GM18867 (cell line): ENCODE data around the gene PTBP2.

Source experiments
- ATAC-seq: cut with Tn5 transposase; IDR thresholded peaks from one replicate; pipeline ENCODE4 v1.9.1; 2021; ENCODE audit warnings: mild to moderate bottlenecking, moderate library complexity; ENCODE audit not compliant: unreplicated experiment

Gene PTBP2, protein sequence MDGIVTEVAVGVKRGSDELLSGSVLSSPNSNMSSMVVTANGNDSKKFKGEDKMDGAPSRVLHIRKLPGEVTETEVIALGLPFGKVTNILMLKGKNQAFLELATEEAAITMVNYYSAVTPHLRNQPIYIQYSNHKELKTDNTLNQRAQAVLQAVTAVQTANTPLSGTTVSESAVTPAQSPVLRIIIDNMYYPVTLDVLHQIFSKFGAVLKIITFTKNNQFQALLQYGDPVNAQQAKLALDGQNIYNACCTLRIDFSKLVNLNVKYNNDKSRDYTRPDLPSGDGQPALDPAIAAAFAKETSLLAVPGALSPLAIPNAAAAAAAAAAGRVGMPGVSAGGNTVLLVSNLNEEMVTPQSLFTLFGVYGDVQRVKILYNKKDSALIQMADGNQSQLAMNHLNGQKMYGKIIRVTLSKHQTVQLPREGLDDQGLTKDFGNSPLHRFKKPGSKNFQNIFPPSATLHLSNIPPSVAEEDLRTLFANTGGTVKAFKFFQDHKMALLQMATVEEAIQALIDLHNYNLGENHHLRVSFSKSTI

DNA sequence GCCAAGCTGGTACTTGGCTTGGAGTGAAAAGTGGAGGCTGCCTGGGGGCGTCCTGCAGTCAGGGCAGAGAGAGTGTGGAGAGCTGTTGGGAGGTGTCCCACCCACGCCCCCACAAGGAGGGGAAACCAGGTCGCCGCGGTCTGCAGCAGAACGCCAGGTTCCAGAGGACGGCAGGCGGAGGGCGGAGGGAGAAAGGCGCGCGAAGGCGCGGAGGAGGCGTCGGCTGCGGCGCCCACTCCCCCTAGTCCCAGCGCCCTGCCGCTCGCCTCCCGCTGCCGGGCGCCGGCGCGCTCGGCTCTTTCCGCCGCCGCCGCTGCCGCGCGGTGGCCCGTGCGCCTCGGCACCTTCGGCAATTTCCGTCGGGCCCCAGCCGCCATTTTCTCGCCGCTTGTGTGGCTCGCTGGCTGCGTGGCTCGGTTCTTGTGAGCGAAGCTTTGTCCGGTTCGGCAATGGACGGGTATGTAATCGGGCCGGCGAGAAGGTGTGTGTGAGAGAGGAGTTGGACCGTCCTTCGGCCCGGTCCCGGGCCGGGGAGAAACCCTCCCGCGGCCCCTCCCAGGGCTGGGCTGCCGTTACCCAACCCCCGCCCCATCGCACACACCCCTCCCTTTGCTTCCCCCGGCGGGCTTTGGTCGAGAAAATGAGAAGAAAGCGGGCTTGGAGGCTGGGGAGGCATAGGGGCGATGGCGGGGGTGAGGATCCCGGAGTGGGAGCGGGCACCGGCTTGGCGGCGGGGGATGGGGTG lies at the start of gene PTBP2:
Gene PTBP2 (plus strand): TSS at position 369 of the 745 bp plus-strand sequence. CDS start 81 bp downstream, at position 450.
- ATAC-seq: peak; percentile 95

DNA sequence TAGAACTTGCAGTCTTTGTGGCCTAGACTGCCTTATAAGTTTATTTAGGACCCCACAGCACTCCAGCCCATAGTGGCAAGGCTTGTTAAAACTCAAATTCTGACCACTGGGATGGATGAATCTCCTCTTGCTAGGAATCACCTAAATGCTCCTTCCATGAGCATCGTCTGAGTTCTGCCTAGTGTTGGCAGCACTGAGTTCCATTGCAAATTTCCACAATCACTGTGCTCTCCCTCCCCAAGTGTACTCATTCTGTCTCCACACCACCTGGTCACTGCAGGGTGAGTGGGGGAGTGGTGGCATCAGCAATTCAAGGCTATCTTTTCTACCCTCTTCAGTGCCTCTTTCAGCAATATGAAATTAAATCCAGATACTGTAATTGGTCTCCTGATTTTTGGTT lies 46.7 kb upstream of the PTBP2 start:
- ATAC-seq: no peak

DNA sequence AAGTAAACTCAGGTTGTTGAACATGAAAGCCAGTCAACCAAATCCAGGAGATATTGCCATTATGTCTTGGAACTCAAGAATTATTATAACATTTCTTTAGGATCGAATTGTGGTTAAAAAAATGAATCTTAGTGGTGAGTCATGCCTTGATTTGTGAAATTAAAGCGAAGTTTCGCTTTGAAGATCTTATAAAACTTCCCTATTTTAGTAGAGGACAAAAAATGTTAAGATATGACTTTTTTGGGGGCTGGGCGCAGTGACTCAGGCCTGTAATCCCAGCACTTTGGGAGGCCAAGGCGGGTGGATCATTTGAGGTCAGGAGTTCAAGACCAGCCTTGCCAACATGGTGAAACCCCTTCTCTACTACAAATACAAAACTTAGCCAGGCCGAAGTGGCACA lies 39.5 kb upstream of the PTBP2 start:
- ATAC-seq: no peak

DNA sequence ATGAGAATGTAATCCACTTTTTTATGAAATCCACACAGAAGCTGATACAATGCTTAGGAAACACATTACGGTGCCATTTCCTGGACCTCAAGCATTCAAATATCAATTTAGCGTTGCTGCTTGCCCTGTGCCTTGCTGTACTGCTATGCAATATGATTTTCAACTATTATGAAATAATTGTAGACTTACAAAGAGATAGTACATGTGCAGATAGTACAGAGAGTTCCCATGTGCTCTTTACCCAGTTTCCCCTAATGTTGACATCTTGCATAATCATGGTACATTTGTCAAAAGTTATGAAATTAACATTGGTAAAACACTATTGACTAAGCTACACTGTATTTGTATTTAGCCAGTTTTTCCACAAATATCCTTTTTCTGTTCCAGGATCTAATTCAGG lies 37.7 kb upstream of the PTBP2 start:
- no peak for ATAC-seq

DNA sequence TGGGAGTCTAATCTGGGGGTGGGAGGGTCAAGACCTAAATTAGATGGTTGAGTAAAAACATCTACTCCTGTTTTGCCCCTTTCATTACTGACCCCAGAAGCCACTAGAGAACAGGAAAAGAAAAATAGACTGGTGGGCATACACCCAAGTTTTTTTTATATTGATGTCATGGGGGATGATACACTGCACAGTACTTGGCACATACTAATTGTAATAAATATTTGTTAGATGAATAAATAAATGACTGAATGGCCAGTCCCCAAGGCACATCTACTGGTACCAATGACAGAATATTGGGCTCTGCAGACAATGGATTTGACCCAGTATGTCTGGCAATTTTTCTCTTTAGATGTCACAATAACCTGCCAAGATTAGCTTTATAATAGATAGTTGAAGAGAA lies 36.8 kb upstream of the PTBP2 start:
- no peak for ATAC-seq

DNA sequence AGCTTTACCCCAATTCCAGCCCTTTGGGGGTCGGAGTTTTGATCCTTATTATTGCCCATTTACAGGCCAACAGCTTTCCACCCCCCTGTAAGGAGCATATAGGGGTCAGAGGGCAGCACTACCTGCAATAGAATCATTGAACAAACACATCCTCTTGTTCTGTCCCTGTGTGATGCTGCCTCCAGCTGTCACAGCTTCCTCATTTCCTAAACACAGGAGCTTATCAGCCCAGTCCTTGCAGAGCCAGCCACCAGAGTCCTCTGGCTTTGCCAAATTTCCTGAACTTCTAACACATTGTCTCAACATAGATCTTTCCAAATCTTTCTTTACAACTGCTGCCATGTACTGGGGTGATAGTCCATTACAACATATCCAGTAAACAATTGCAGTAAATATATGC lies 32.8 kb upstream of the PTBP2 start:
- no peak for ATAC-seq

DNA sequence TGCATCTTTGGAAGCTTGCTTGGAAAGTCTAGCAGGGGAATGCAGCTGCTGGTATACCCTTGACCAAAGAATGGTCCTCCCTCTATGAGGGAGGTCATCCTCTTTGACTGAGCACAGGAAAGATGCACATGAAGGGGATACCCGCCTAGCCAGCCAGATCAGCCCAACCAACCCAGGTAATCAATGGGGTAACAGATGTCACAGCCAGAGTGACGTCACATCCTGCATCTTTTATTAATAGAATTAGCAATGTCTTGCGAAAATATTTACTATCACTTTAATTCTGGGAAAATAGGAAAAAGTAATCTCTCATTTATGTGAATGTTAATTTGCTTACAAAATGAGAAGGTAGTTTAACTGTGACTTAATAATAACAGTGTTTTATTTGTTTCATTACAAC lies 25.6 kb upstream of the PTBP2 start:
- no peak for ATAC-seq

DNA sequence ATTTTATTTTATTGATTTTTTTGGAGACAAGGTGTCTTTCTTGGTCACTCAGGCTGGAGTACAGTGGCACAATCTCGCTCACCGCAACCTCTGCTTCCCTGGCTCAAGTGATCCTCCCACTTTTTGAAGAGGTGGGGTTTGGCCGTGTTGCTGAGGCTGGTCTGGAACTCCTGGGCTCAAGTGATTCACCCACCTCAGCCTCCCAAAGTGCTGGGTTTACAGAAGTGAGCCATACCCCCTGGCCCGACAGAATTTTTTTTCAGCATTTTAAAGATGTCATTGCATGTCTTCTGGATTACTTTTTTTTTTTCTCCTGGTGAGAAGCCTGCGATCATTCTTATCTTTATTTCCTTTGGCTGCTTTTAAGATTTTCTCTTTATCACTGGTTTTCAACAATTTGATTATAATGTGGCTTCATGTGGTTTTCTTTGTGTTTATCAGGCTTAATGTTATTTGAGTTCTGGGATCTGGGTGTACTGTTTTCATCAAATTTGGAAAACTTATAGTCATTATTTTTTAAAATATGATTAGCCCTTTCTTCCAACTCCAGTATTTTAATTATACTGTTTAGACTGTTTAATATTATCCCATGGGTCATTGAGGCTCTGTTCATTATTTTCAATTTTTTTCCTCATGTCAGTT lies 23.1 kb upstream of the PTBP2 start:
- no peak for ATAC-seq

DNA sequence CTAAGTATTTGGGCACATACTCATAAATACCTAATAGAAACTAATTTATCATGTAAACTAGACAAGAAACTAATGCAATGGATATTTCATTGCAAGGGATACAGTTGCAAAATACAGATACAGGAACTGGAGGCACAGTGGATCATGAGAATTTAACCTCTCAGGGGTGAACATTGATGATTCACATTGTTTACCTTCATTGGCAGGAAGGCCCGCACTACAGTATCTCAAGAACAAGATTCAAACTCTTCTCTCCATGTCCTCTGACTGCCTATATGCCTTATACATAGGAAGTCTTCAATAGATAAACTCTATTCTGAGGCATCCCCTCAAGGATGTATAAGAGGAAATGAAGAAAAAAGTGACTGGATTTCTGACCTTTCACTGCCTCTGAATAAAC lies 18.4 kb upstream of the PTBP2 start:
- no peak for ATAC-seq

DNA sequence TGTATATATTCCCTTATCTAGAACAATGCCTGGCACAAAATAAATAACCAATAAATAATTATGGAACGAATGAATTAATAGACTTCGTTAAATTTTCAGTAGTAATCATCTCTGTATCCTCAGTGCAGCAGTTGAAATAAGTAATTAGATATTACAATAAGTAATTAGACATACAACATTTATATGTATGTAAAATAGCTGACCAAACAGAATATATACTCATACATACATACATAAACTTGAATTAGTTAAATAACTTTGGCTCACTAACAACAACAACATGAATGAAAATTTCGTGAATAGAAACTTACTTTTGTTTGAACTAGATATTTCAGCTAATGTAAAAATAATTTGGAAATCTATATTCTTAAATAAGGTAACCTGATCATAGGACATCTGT lies 14.6 kb upstream of the PTBP2 start:
- ATAC-seq: no peak

DNA sequence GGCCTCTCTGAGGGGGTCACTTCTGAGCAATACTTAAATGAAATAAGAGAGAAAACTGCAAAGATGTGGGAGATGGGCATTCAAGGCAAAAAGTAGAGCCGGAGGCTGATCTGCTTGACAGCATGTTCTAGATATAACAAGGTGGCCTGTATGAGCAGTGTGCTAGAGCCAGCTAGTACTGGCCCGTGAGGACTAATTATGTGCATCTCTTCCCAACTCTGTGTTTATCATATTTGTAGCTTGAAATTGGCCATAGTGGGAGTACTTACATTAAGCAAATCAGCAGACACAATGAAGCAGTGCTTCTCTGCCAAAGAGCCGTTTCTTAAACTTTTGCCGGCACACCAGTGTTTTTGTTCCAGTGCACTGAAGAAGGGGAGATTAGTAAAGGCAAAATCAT lies 13.1 kb upstream of the PTBP2 start:
- no peak for ATAC-seq

DNA sequence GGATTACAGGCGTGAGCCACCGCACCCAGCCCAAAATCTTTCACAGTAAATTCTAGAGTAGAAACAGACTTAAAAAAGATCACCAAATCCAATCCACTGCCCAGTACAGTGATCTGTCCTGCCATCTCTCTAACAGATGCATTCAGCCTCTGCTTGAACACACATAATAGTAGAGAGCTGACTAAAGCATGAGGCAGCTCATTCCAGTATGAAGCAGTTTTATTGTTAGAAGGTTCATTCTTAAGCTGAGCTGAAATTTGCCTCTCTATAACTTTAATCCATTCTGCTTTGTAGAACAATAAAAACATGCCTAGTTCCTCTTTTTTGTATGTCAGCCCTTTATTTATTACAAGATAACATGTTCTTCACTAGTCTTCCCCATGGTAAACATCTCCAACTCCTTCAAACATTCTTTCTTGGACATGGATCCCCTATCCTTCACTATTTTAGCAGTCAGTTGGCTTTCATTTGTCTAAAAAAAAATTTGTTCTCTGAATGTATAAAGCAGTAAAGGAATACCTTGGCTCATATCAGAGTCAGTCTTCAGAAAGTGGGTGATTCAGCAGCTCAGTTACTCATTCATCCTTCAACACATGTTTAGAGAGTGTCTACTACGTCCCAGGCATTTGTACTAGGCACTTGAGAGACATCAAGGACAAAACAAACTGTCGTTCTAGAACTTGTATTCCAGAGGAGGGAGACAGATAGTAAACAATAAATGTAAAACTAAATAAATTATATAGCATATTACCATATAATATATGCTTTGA lies 10.7 kb upstream of the PTBP2 start:
- no peak for ATAC-seq

DNA sequence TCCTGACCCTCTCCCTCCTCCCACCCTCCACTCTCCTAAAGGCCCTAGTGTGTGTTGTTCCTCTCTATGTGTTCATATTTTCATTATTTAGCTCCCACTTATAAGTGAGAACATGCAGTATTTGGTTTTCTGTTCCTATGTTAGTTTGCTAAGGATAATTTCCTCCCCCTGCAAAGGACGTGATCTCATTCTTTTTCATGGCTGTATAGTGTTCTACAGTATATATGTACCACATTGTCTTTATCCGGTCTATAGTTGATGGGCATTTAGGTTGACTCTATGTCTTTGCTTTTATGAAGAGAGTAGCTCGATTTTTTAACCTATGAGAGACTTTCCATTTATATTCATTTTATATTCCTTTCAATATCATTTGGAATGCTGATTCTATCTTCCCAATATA lies 7.9 kb upstream of the PTBP2 start:
- ATAC-seq: no peak

DNA sequence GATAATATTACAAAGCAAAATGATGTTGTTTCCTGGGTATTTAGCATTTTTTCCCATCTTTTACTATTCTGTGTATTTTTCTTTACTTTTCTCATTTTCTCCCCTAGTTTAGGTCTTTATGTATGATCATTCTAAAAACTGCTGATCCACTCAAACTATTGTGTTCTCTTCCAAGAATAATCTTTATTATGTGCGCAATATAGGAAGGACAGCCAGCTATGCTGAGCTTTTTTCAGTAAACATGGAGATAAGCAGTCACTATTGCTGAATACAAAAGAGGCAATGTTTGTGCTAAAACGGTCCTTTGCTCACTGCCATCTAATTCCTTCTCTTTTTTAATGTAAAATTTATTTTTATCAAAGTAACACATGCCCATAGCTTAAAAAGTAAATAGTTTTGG lies 6.7 kb upstream of the PTBP2 start:
- ATAC-seq: no peak

DNA sequence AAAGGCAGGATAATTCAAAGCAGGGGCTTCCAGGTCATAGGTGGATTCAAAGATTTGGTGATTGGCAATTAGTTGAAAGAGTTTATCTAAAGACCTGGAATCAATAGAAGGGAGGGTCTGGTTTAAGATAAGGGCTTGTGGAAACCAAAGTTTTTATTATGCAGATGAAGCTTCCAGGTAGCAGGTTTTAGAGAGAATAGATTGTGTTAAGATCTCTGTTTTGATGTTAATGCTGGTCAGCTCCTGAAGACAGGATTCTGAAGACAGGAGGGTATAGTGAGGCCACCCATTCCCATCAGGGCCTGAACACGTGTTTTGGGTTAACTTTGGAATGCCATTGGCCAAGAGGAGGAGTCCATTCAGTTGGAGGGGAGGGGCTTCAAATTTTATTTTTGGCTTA lies 6.1 kb upstream of the PTBP2 start:
- no peak for ATAC-seq

DNA sequence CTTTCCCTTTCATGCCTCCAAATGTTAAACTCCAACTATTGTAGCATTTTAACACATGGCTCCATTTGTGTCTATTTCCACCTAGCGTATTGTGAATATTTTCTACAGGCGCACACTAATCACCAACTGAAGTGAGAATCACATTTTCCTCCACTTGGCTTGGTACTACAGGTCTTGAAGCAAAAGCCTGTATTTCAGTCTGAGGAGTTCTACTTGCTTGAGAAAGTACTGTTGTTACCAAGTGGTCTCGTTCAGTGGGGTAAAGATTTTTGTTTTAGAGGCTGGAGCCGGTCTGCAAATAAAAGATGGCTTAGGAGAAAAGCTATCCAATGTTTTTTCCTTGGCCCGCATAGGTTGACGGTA lies 550 bp upstream of the PTBP2 start:
- ATAC-seq: peak; percentile 12

DNA sequence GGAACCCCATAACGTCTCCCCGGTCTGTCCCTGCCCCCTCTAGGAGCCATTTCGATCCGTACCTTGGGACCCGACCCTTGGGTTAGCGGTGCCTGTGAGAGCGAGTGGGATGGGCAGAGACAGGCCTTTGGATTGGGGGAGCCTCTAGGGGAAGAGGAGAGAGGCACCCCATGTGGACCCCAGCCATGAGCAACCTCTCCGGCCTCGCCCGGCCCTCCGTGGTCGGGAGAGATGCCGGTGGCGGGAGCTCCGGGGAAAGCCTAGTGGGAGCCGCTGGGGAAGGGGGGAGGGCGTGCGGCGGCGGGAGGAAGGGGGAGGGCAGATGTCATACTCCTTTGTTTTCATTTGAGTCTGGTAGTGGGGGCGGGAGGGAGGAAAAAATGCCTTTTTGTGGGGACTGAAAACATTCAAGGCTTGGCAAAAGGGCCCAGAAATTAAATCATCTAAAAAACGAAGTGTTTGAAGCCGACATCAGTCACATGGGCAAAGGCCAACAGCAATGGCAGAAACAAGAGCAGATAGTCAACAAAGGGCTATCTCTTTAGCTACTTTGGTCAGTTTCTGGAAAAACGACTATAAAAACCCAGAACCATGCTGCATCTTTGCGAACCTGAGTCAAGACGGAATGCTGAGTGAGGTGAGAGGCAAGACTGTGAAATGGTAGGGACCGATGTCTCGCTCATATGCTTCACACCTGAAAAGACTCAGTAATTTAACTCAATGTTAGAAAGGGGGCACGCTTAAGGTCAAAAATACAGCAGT lies 758 bp downstream of the PTBP2 start:
- ATAC-seq: peak; percentile 49

DNA sequence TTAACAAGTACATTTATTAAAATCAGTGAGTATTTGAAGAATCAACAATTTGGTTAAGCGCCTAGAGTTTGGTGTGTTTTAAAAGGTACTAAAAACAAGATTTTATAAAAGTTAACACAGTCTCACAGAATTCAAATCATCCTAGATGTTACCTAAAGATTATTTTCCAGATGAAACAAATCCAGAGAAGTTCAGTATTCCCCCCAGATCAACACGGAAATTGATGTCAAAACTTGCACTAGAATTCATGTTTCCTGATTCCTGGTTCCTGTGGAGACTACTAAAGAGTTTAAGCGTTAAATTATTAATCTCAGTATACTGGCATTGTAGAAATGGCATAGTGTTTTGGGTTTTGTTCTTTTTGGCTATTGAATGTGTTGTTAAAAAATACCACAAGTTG lies 1.4 kb downstream of the PTBP2 start:
- no peak for ATAC-seq

DNA sequence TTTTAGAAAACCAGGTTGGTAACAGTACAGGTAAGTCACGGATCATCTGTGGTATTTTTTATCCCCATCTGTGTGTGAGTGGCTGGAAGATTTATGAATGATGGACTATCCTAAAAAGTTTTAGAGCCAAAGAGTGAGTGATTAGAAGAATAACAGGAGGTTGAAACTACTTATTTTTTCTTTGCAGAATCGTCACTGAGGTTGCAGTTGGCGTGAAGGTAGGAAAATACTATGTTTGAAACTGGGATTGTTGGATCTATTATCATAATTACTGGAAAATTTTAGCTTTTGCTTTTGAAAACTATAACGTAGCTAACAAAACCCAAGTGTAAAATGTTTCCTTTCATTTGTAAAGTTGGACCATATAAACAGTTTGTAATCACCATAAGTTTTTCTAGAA lies 1.8 kb downstream of the PTBP2 start:
- ATAC-seq: no peak

DNA sequence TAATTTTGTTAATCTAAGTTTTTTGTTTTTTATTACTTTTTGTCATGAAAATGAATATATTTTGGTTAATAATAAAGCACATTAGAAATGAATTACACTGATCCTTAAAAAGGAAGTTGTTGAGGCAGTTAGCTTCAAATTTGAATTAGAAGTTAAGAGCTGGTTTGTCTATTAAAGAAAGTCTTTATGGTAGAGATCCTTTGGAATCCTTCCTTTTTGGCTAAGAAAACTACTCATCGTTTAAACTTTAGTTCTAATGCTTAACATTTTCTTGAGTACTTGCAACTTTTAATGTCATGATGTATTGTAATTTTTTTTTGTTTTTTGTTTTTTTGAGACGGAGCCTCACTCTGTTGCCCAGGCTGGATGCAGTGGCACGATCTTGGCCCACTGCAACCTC lies 2.4 kb downstream of the PTBP2 start:
- no peak for ATAC-seq
